Hematopoietic multipotent progenitor cell treated with erythropoietin and hydrocortisone succinate and interleukin-3 and kit ligand, for 15 days (in vitro differentiated cells): Measurements from ENCODE around the gene PHOX2B.
"Not testable (repeated sequence)": the region's sequence is repeated elsewhere in the genome, so short reads cannot be mapped to it uniquely, and the experiment has no call there.

Source experiments
- DNase-seq: peaks from one replicate; pipeline ENCODE4 v3.0.0-alpha.2; 2015; ENCODE audit warnings: low spot score

The PHOX2B gene

DNA sequence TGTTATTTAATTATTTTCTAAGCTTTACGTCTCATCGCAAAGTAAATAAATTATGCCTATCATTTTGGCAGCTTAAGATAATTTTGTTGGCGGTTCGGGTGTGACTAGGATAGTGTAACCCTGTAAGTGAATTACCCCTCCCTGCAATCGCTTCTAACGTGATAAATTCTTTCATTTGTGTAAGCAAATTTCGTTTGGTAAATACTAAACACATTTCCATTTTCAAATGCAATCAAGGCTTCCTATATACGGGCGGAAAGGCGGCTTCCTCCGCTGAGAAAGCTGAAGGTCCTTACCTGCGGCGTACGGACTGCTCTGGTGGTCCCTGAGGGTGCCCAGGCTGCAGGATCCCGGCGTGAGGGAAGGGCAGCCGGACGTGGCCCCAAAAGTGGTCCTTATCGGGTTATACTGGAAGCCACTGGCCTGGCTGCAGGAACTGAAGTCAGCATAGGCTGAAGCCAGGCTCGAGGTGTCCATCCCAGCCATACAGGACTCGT lies 403 bp downstream of the PHOX2B start:
- DNase-seq = no peak

- no peak for DNase-seq
Observed at GRCh38 chr4:41747230-41748055, 1.1 kb downstream of the PHOX2B start.

- no peak for DNase-seq
Observed at GRCh38 chr4:41746440-41747229, 1.9 kb downstream of the PHOX2B start.

- DNase-seq = no peak
Observed at GRCh38 chr4:41746025-41746439, 2.5 kb downstream of the PHOX2B start.

DNA sequence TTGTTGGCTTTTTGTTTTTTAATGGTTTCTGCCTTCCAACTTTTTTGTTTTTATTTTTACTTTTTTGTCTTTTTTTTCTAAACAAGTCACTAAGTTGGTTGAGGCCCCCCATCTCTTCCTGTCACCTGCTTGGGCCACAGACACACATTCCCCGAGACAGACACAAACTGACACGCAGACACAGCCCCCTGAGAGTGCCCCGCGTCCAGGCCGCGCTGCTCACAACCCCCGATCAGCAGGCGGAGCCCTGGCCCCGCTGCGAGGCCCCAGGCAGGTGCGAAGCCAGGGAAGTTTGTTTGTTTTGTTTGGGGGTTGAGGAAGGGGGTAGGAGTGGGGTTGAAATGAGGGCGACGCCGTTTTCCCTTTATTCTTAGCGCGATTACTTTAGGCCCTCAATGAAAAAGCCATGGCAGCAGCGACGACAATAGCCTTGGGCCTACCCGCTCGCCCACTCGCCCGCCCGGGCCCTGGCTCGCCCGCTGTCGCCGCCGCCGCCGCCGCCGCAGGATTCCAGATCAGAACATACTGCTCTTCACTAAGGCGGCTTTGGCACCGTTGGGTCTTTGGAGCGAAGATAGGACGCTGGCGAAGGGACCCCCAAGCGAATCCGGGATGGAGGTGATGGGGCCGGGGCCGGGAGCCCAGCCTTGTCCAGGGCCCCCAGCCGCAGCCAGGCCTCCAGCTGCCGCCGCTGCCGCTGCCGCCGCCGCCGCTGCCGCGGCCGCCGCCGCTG lies 3.1 kb downstream of the PHOX2B start:
- DNase-seq = no peak

DNA sequence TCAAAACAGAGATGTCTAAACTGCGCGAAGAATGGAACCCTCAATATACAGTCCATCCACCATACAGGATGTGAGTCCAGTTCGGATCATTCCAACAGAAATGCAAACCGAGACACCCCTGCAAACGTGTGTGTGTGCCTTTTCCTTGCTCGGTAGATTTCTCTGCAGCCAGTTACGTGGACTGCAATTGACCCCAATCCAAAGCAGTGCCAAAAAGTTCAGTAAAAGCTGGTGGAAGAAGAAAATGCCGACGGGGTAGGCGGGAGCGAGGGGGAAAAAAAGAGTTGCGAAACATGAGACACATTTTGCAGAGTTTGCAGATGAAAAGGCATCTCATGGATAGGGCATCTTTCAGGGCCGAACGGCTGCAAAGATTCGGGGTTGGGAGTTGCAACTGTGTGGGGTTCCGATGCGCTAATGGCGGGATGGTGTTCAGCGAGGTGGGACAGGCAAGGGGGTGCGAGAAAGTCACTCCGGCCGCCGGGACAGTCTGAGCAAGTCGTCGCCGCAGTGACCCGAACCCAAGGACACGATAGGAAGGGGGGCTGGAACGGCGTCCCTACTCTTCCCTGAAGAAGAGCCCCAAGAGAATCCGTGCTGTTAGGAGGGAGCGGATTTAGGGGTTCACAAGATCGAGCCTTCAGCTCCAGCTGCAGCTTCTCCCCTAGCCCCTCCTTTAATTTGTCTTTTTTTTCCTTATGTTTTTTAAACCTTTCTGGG lies 3.8 kb downstream of the PHOX2B start:
- no peak for DNase-seq

GRCh38 chr4:41741354-41741753 lies 7.2 kb downstream of the PHOX2B start:
- no peak for DNase-seq

- DNase-seq = not testable (repeated sequence)
Observed at GRCh38 chr4:41737491-41737890, 11.0 kb downstream of the PHOX2B start.

GRCh38 chr4:41734371-41734770 lies 14.2 kb downstream of the PHOX2B start:
- no peak for DNase-seq

GRCh38 chr4:41731569-41732126 lies 16.9 kb downstream of the PHOX2B start:
- DNase-seq = no peak

DNA sequence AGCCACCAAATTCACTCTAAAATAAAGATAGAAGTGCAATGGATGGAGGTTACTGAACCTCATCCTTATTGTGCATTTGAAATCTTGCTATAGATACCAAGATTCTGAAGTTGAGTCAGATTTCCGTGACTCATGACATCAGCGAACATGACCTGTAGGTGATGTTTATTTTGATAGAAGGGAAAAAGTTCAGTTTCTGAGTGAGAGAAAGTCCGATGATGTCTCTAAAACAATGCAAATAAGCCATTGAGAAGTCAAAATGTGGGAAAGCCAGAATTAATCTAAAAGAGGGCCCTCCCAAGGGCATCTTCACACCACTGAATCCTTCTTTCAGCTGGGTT lies 20.0 kb downstream of the PHOX2B start:
- no peak for DNase-seq

GRCh38 chr4:41727861-41728572 lies 20.5 kb downstream of the PHOX2B start:
- no peak for DNase-seq

DNA sequence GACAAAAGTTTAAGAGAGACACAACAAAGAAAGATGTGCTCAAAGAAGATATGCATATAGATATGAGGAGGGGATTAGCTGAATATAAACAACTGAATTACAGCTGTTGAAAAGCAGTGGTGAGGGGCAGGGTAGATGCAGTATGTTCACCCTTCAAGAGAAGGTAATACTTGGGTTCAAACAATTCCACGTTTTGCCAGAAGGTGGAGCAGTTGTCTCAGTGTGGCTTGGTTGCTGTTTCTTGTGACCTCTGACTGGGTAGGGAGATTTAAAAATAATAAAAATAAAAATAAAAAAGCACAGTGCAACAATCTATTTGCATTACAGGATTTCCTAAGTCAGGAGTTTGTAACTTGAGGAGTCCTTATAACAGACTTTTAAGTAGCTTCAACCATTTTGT lies 23.3 kb downstream of the PHOX2B start:
- no peak for DNase-seq

DNA sequence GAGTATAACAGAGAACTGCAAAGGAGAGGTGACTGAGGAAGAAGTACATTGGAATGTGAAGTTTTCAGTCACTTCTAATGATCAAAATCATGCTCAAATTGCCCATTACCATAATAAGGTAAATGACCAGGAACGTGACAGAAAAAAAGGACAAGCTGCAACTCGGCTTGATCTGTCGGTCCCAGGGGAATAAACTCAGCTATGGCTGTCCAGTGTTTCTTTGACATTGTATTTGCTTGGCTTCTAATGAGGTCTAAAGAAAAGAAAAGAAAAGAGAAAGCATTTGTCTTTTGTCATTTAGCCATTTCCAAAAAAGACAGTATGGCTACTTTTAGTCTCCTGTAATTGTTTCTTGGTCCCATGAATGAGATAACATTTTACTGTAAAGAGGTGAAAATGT lies 25.2 kb downstream of the PHOX2B start:
- DNase-seq = no peak

DNA sequence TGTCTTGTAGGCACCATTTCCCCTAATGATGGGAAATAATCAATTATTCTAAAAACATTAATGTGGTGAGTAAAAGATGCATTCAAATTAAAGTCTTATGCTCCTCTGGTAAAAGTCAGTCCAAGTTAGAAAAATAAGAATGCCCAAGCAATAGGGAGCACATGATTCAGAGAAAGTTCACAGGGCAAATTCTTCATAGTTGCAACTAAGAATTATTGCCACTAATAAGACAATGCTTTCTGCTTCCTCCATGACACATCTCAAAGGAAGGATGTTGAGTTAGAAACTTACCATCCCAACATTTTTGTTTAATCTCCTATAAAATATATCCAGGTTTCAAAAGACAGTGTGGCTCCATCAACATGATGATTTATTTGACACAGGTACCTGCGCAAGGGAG lies 26.3 kb downstream of the PHOX2B start:
- DNase-seq = no peak

- no peak for DNase-seq
Observed at GRCh38 chr4:41719417-41719816, 29.1 kb downstream of the PHOX2B start.

DNA sequence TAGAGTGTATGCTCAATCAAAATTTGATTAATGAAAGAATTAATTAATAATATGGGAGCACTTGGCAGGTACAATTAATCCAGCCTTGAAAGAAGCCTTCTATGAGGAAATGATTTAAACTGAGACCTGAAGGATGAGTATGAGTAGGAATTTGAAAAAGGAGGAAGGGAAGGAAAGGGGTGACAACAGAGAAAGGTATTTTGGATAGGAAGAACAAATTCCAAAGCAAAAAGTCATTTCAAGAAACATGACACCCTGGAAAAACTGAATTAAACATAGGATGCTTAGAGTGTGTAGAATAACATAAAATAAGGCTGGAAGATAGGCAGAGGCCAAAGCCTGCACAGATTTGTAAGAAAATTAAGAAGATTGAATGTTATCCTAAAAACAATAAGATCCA lies 29.6 kb downstream of the PHOX2B start:
- no peak for DNase-seq

DNA sequence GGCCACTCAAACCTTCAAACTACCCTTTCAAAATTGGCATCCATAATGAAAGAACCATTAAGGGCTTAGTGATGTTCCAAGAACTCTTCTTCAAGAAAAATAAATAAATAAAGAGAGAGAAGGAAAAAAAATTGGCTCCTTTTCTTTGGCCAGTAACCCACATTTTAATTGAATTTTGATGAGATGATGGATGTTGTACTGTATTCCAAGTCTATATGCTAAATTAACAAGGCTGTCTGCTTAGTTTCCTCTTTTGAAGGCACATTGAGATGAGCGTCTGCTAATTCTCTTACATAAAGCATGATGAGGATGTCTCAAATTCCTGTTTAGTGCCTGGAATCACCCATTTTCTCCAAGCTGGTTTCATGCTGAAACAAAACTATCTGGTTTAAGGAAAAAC lies 33.4 kb downstream of the PHOX2B start:
- no peak for DNase-seq

GRCh38 chr4:41714364-41715000 lies 34.0 kb downstream of the PHOX2B start:
- DNase-seq = no peak

DNA sequence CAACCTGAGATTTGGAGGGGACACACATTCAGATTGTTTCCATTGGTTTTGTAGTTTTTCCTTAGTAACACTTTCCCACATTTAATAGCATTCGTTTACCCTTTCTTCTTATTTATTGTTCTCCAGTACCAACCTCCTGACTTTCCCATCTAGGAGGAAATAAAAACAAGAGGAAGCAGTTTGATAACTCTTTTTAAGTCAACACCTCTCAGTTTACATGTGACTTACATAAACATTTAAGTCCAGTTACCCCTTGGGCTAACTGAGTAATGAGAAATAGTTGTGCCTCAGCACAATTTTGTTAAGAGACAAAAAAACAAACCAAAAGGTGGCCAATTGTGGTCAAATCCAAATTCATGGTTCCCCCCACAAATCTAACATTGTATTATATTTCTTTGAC lies 34.8 kb downstream of the PHOX2B start:
- no peak for DNase-seq

GRCh38 chr4:41712425-41712824 lies 36.1 kb downstream of the PHOX2B start:
- DNase-seq = no peak
